BE2C (cell line): ENCODE data around the gene ZNF423.

ENCODE experiments used
- DNase-seq: peaks from one replicate; pipeline ENCODE4 v3.0.0-alpha.2; 2020
- H3K27me3 ChIP-seq: fragments of 250-450 bp; sonication (Bioruptor Pico); 2 replicates; pipeline ENCODE4 v1.5.1; 2020; ENCODE audit warnings: mild to moderate bottlenecking
- H3K36me3 ChIP-seq: fragments of 250-450 bp; sonication (Bioruptor Pico); 2 replicates; pipeline ENCODE4 v1.5.1; 2020; ENCODE audit warnings: mild to moderate bottlenecking
- H3K4me1 ChIP-seq: fragments of 250-450 bp; sonication (Bioruptor Pico); 2 replicates; pipeline ENCODE4 v1.5.1; 2020
- H3K4me3 ChIP-seq: 2 replicates; pipeline ENCODE4 v1.5.1; 2011; ENCODE audit warnings: low read depth, low read length
- H3K9me3 ChIP-seq: fragments of 250-450 bp; sonication (Bioruptor Pico); 2 replicates; pipeline ENCODE4 v1.5.1; 2020
- TF ChIP-seq, protein P1 (sequence below): IDR thresholded peaks from 2 replicates; pipeline ENCODE4 v1.5.1; 2012; ENCODE audit warnings: mild to moderate bottlenecking, low read depth, low read length

ZNF423 gene

DNA sequence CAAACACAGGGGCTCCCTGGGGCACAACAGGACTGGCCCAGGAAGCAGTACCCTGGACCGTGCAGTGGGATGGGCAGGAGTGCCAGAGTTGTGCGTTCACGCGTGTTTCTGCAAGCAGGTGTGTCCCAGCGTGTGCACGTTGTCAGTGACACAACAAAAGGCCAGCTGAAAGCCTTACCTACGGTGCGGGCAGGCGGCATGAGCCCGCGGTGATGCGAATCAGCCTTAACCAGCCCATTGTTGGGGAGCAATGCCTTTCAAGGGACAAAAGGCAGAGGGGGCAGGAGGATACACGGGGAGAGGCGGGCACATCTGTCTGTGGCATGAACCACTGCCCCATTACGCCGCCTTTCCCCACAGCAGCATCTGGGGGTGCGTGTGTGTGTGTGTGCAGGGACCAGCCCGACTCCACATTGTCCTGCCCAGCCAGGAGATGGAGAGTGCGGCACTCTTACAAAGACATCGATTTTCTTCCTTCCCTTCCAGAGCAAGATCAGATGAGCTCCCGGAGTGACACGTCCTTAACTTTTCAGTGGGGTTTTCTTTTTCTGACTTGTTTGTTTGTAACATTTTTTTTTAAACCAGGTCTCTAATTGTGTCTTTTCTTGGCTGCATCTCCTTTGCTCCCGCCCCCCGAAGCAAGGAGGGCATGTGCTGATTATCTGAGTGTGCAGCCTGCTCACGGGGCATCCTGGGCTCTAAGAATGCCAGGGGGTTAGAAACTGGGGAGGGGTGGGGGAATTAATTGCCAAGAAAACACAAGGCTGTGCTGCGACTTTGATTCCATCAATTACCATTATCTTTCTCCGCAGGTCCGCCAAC lies 158.1 kb downstream of the ZNF423 start:
- Histone ChIP-seq H3K36me3 (no peaks in the 10 kb centered on the region; the same call in 1 of the 2 replicates), H3K9me3 (no peaks in the 10 kb centered on the region), H3K4me3 (peak overlapping the region; percentile 46), H3K27me3 (no peaks in the 10 kb centered on the region), H3K4me1 (peaks cover 46% of the 10 kb centered on the region)
- no peak for DNase-seq
- TF ChIP-seq, protein P1, sequence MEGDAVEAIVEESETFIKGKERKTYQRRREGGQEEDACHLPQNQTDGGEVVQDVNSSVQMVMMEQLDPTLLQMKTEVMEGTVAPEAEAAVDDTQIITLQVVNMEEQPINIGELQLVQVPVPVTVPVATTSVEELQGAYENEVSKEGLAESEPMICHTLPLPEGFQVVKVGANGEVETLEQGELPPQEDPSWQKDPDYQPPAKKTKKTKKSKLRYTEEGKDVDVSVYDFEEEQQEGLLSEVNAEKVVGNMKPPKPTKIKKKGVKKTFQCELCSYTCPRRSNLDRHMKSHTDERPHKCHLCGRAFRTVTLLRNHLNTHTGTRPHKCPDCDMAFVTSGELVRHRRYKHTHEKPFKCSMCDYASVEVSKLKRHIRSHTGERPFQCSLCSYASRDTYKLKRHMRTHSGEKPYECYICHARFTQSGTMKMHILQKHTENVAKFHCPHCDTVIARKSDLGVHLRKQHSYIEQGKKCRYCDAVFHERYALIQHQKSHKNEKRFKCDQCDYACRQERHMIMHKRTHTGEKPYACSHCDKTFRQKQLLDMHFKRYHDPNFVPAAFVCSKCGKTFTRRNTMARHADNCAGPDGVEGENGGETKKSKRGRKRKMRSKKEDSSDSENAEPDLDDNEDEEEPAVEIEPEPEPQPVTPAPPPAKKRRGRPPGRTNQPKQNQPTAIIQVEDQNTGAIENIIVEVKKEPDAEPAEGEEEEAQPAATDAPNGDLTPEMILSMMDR = no peak

DNA sequence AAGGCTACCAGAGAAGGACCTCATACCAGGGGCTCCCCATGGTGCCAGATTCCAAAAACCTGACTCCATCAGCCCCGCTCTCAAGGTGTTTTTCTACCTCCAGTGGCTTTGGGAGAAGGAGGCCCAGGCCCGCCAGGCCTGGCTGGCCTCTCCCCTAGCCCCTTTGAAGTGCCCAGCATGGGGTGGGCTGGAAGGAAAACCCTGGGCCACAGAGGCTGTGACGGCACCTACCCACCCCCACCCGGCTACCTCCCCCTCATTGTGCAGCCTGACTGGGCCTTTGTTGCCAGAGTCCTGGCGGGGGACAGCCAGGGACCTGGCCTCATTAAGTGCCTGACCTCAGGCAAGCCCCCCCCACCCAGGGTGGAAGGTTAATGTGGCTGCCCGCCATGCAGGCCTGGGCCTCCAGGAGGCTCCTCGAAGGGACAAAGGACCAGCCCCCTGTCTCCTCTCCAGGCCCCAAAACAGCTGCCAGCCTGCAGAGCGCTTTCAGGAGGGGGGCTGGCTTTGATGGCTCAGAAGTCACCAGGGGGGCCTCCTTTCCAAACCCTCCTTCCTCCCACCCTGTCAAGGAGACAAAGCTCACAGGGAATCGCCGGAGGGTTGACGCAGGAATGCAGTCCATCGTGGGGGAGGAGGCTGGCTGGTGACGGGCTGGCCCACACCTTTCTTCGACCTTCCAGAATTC lies 159.4 kb downstream of the ZNF423 start:
- H3K27me3 ChIP-seq = no peaks in the 10 kb centered on the region
- H3K4me1 ChIP-seq = peaks cover 46% of the 10 kb centered on the region
- TF ChIP-seq, protein P1 = no peak
- peak; percentile 47 for DNase-seq
- H3K4me3 ChIP-seq = no peak overlapping the region
- H3K36me3 ChIP-seq = no peaks in the 10 kb centered on the region; the same call in 1 of the 2 replicates
- no peaks in the 10 kb centered on the region for H3K9me3 ChIP-seq

DNA sequence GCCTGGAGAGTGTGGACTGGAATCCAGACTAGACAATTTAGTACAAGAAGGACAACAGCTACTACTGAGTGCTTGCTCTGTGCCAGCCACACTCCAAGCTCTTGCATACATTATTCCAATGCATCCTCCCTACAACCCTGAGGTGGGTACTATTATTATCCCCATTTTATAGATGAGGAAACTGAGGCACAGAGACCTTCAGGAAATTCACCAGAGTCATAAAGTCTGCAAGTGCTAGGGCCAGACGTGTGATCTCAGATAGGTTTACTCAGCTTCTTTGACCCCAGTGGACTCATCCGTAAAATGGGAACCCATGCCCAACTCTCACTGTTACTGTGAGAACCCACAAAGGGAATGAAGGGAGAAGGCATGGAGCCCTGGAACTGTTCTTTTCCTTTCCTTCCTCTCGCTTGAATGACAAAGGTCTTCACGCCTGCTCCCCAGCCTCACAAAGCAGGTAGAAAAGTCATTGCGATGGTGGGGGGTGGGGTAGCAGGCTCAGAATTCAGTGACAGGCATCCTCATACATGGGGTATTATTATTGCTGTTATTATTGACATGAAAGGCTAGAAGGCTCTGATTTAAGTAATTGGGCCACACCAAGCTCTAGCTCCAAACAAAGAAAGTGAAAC lies 160.0 kb downstream of the ZNF423 start:
- H3K9me3 ChIP-seq = no peaks in the 10 kb centered on the region
- H3K4me3 ChIP-seq = no peak overlapping the region
- H3K27me3 ChIP-seq = no peaks in the 10 kb centered on the region
- no peaks in the 10 kb centered on the region; the same call in 1 of the 2 replicates for H3K36me3 ChIP-seq
- H3K4me1 ChIP-seq = peaks cover 42% of the 10 kb centered on the region
- TF ChIP-seq, protein P1 = no peak
- no peak for DNase-seq

DNA sequence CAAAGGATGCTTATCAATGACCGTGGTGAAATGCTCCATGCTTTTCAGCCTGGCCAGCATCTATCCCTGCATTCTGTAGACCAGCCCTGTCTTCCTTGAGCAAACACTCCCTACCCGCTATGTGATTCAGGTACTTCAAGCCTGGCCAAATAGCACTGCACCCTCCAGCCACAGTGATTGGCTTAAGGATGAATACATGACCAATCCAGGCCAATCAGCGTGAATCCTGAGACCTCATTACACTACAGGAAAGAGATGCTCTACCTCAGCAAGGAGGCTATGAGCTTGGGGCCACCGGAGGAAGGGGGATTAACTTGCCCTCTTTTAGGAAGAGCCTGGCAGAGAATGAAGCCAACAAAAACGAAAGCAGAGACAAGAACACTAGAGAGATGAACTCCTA lies 162.5 kb downstream of the ZNF423 start:
- no peaks in the 10 kb centered on the region for H3K27me3 ChIP-seq
- H3K9me3 ChIP-seq = no peaks in the 10 kb centered on the region
- no peak for DNase-seq
- H3K36me3 ChIP-seq = no peaks in the 10 kb centered on the region; the same call in 1 of the 2 replicates
- H3K4me1 ChIP-seq = peaks cover 22% of the 10 kb centered on the region
- H3K4me3 ChIP-seq = no peak overlapping the region
- TF ChIP-seq, protein P1 = no peak

DNA sequence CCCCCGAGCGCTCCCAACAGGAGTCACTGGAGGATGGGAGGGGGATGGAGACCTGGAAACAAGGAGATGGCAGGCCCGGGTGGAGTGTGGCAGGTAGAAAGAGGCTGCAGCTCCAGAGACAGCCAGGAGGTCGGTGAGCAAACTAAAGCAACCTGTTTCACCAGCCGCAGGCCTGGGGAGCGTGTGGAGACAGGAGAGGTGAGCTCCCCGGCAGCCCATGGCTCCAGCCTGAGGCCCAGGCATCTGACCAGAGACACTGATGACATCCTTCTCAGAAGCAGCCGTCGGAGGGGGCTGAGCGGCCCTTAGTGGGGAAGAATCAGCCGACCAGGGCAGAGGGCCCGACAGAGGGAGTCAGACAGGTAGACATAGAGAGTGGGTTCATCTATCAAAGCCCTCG lies 165.1 kb downstream of the ZNF423 start:
- Histone ChIP-seq H3K9me3 (no peaks in the 10 kb centered on the region), H3K27me3 (no peaks in the 10 kb centered on the region), H3K4me3 (no peak overlapping the region), H3K4me1 (no peaks in the 10 kb centered on the region), H3K36me3 (no peaks in the 10 kb centered on the region; the same call in 1 of the 2 replicates)
- DNase-seq = no peak
- TF ChIP-seq, protein P1 = no peak
